22Rv1 (cell line): ENCODE results near the gene FBXL2.

ENCODE experiments used
- H3K27ac ChIP-seq: fragments of 450-650 bp; 2 replicates; pipeline ENCODE4 v1.5.1; 2017
- CTCF ChIP-seq: fragments of 450-650 bp; IDR thresholded peaks from 2 replicates; pipeline ENCODE4 v1.5.1; 2017; ENCODE audit warnings: mild to moderate bottlenecking
- ZFX ChIP-seq: fragments of 450-650 bp; IDR thresholded peaks from 2 replicates; pipeline ENCODE4 v1.6.1; 2017; ENCODE audit warnings: antibody characterized with exemption, borderline replicate concordance

FBXL2 gene

GRCh38 chr3:33277193-33277882 lies at the start of gene FBXL2:
TSS of gene FBXL2 (plus strand) at chr3:33277442. CDS start at chr3:33277513, 71 bp downstream.
- peak within 1 kb of the TSS; percentile 46; the same call in 1 of the 2 replicates for H3K27ac ChIP-seq

GRCh38 chr3:33229066-33229465 lies 48.2 kb upstream of the FBXL2 start:
- TF ChIP-seq ZFX = no peak
- TF ChIP-seq CTCF = no peak
- no peak overlapping the region for H3K27ac ChIP-seq

More at GRCh38 chr3:33277193-33277882, at the start of gene FBXL2:
- TF ChIP-seq CTCF (no peak), ZFX (no peak)

- TF ChIP-seq CTCF = no peak
- no peak for TF ChIP-seq ZFX
- H3K27ac ChIP-seq = no peak overlapping the region
Observed at GRCh38 chr3:33229947-33230346, 47.3 kb upstream of the FBXL2 start.

GRCh38 chr3:33231756-33232465 lies 45.3 kb upstream of the FBXL2 start:
- H3K27ac ChIP-seq = no peak overlapping the region
- TF ChIP-seq CTCF (no peak), ZFX (no peak)

GRCh38 chr3:33233884-33234283 lies 43.4 kb upstream of the FBXL2 start:
- TF ChIP-seq CTCF (0 out of 2 replicates have a peak, but pooled peaks have one; percentile 4), ZFX (no peak)
- no peak overlapping the region for H3K27ac ChIP-seq

GRCh38 chr3:33236005-33236404 lies 41.2 kb upstream of the FBXL2 start:
- TF ChIP-seq ZFX = no peak
- no peak for TF ChIP-seq CTCF

GRCh38 chr3:33237439-33237838 lies 39.8 kb upstream of the FBXL2 start:
- TF ChIP-seq CTCF (no peak), ZFX (no peak)
- no peak overlapping the region for H3K27ac ChIP-seq

More at GRCh38 chr3:33236005-33236404, 41.2 kb upstream of the FBXL2 start:
- H3K27ac ChIP-seq = no peak overlapping the region
